NCI-H2196 treated with DMSO at 0.1 percent for 48 hours (cell line): ENCODE results near the gene NHSL2.
"Not testable (repeated sequence)": the region's sequence is repeated elsewhere in the genome, so short reads cannot be mapped to it uniquely, and the experiment has no call there.

Experiments used
- DNase-seq: peaks from one replicate; lab custom pipeline; 2025; ENCODE audit not compliant: unreplicated experiment; lab: John Stamatoyannopoulos, UW

Gene NHSL2

GRCh38 chrX:71910643-71910985, at the start of gene NHSL2:
TSS of gene NHSL2 (plus strand) at chrX:71910845.
- DNase-seq, result no peak

- DNase-seq, result no peak
These were observed 43.0 kb upstream of the NHSL2 start for GRCh38 chrX:71867680-71868079.

- not testable (repeated sequence) for DNase-seq
These were observed 41.1 kb upstream of the NHSL2 start for GRCh38 chrX:71869566-71869965.

- DNase-seq, result no peak
These were observed 40.2 kb upstream of the NHSL2 start for GRCh38 chrX:71870208-71871098.

GRCh38 chrX:71871367-71871766, 39.3 kb upstream of the NHSL2 start:
- no peak for DNase-seq

- DNase-seq, result no peak
These were observed 37.8 kb upstream of the NHSL2 start for GRCh38 chrX:71872542-71873458.

- no peak for DNase-seq
These were observed 37.2 kb upstream of the NHSL2 start for GRCh38 chrX:71873459-71873833.

GRCh38 chrX:71876841-71877240, 33.8 kb upstream of the NHSL2 start:
- DNase-seq, result not testable (repeated sequence)

GRCh38 chrX:71885099-71885498, 25.5 kb upstream of the NHSL2 start:
- DNase-seq, result no peak

GRCh38 chrX:71895607-71896006, 15.0 kb upstream of the NHSL2 start:
- DNase-seq, result no peak

- DNase-seq, result no peak
These were observed 4.5 kb upstream of the NHSL2 start for GRCh38 chrX:71906144-71906543.

GRCh38 chrX:71908387-71908786, 2.3 kb upstream of the NHSL2 start:
- no peak for DNase-seq

GRCh38 chrX:71909956-71910355, 689 bp upstream of the NHSL2 start:
- no peak for DNase-seq

GRCh38 chrX:71910986-71911730, 513 bp downstream of the NHSL2 start:
- no peak for DNase-seq

- DNase-seq, result no peak
These were observed 1.0 kb downstream of the NHSL2 start for GRCh38 chrX:71911731-71912050.

- no peak for DNase-seq
These were observed 1.5 kb downstream of the NHSL2 start for GRCh38 chrX:71912156-71912555.

GRCh38 chrX:71913156-71913950, 2.7 kb downstream of the NHSL2 start:
- DNase-seq, result no peak

GRCh38 chrX:71917621-71918343, 7.1 kb downstream of the NHSL2 start:
- DNase-seq, result no peak

- no peak for DNase-seq
These were observed 8.8 kb downstream of the NHSL2 start for GRCh38 chrX:71919431-71919830.

GRCh38 chrX:71919886-71920285, 9.2 kb downstream of the NHSL2 start:
- DNase-seq, result no peak
